ENCODE data around the gene GSE1.

GSE1 gene

GRCh38 chr16:85626191-85626981, 13.3 kb downstream of the GSE1 start:
- TF ChIP-seq CTCF (conservative IDR thresholded peaks at IDR 0.05; ENCODE audit: low read depth, low read length), result no peak
- no peak for DNase-seq (ENCODE audit: low read depth)

DNA sequence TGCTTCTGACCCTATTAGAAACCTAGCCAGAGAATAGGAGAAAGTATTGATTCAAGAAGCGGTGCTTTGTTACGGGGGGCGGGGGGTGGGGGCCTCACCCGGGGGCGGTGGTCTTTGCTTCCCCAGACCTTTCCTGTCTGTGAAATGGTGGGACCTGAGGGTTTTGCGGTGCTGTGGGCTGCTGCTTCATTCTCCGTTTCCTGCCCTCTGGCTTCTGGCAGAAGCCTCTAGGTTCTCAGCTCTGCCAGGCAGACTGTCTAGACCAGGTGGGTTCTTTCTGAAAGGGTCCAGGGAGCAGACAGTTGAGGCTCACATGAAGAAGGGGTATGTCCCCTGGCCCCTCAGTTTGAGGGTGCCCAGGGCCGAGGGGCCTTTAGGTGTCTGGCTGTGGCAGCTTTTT, 14.0 kb downstream of the GSE1 start:
- TF ChIP-seq CTCF (conservative IDR thresholded peaks at IDR 0.05; ENCODE audit: low read depth, low read length), result no peak
- H3K4me3 ChIP-seq (ENCODE audit: low read depth, low read length), result no peak overlapping the region
- no peak for DNase-seq (ENCODE audit: low read depth)

More at GRCh38 chr16:85626191-85626981, 13.3 kb downstream of the GSE1 start:
- H3K4me3 ChIP-seq (ENCODE audit: low read depth, low read length), result no peak overlapping the region

- no peak for DNase-seq (ENCODE audit: low read depth)
- no peak for TF ChIP-seq CTCF (conservative IDR thresholded peaks at IDR 0.05; ENCODE audit: low read depth, low read length)
- H3K4me3 ChIP-seq (ENCODE audit: low read depth, low read length), result no peak overlapping the region
These were observed 14.6 kb downstream of the GSE1 start for GRCh38 chr16:85627526-85628264.

GRCh38 chr16:85628265-85628556, 15.1 kb downstream of the GSE1 start:
- no peak overlapping the region for H3K4me3 ChIP-seq (ENCODE audit: low read depth, low read length)
- DNase-seq (ENCODE audit: low read depth), result no peak
- TF ChIP-seq CTCF (conservative IDR thresholded peaks at IDR 0.05; ENCODE audit: low read depth, low read length), result no peak

GRCh38 chr16:85628645-85629044, 15.5 kb downstream of the GSE1 start:
- TF ChIP-seq CTCF (conservative IDR thresholded peaks at IDR 0.05; ENCODE audit: low read depth, low read length), result no peak
- no peak for DNase-seq (ENCODE audit: low read depth)
- H3K4me3 ChIP-seq (ENCODE audit: low read depth, low read length), result no peak overlapping the region

GRCh38 chr16:85629326-85629725, 16.2 kb downstream of the GSE1 start:
- no peak for DNase-seq (ENCODE audit: low read depth)
- TF ChIP-seq CTCF (conservative IDR thresholded peaks at IDR 0.05; ENCODE audit: low read depth, low read length), result no peak
- H3K4me3 ChIP-seq (ENCODE audit: low read depth, low read length), result no peak overlapping the region

GRCh38 chr16:85629853-85630252, 16.7 kb downstream of the GSE1 start:
- DNase-seq (ENCODE audit: low read depth), result no peak
- no peak overlapping the region for H3K4me3 ChIP-seq (ENCODE audit: low read depth, low read length)
- TF ChIP-seq CTCF (conservative IDR thresholded peaks at IDR 0.05; ENCODE audit: low read depth, low read length), result no peak
